Stimulated activated CD8-positive, alpha-beta memory T cell treated with anti-CD3 and anti-CD28 coated beads, Interleukin-7, amount 100 ng/mL, for 1 hour (primary cell): ENCODE data around the gene NELL1.
"Not testable (repeated sequence)": the region's sequence is repeated elsewhere in the genome, so short reads cannot be mapped to it uniquely, and the experiment has no call there.

Experiments
- DNase-seq, 2 donors: peaks; one replicate each; pipeline ENCODE4 v3.0.0-alpha.2; 2020; ENCODE audit warnings: low read depth in 2 of 2

Gene NELL1

GRCh38 chr11:21105196-21105917 is 436.0 kb downstream of the NELL1 start:
- DNase-seq = no peak

GRCh38 chr11:21109341-21109740 is 440.0 kb downstream of the NELL1 start:
- DNase-seq = no peak

GRCh38 chr11:21110415-21110814 is 441.0 kb downstream of the NELL1 start:
- no peak for DNase-seq

- no peak for DNase-seq
These were observed 444.5 kb downstream of the NELL1 start for GRCh38 chr11:21113876-21114275.

- DNase-seq = no peak
These were observed 446.6 kb downstream of the NELL1 start for GRCh38 chr11:21116009-21116408.

GRCh38 chr11:21119411-21119810 is 450.0 kb downstream of the NELL1 start:
- no peak for DNase-seq

GRCh38 chr11:21121991-21122390 is 452.6 kb downstream of the NELL1 start:
- DNase-seq = no peak

- DNase-seq = no peak
These were observed 453.1 kb downstream of the NELL1 start for GRCh38 chr11:21122523-21122922.

- DNase-seq = no peak
These were observed 462.8 kb downstream of the NELL1 start for GRCh38 chr11:21132146-21132720.

GRCh38 chr11:21133244-21133643 is 463.9 kb downstream of the NELL1 start:
- no peak for DNase-seq

GRCh38 chr11:21133722-21134121 is 464.3 kb downstream of the NELL1 start:
- DNase-seq = no peak

- DNase-seq = no peak
These were observed 468.4 kb downstream of the NELL1 start for GRCh38 chr11:21137803-21138202.

- not testable (repeated sequence) for DNase-seq
These were observed 472.2 kb downstream of the NELL1 start for GRCh38 chr11:21141557-21141956.

- DNase-seq = no peak
These were observed 472.6 kb downstream of the NELL1 start for GRCh38 chr11:21142007-21142406.

- DNase-seq = no peak
These were observed 475.1 kb downstream of the NELL1 start for GRCh38 chr11:21144531-21144930.

GRCh38 chr11:21148376-21148775 is 479.0 kb downstream of the NELL1 start:
- DNase-seq = no peak

GRCh38 chr11:21160140-21160539 is 490.8 kb downstream of the NELL1 start:
- no peak for DNase-seq

GRCh38 chr11:21169639-21170038 is 500.3 kb downstream of the NELL1 start:
- no peak for DNase-seq

GRCh38 chr11:21173476-21173875 is 504.1 kb downstream of the NELL1 start:
- DNase-seq = no peak

- no peak for DNase-seq
These were observed 505.4 kb downstream of the NELL1 start for GRCh38 chr11:21174781-21175180.

GRCh38 chr11:21177379-21177778 is 508.0 kb downstream of the NELL1 start:
- no peak for DNase-seq

GRCh38 chr11:21179770-21180169 is 510.4 kb downstream of the NELL1 start:
- no peak for DNase-seq

- no peak for DNase-seq
These were observed 510.8 kb downstream of the NELL1 start for GRCh38 chr11:21180182-21180581.

GRCh38 chr11:21185959-21186358 is 516.6 kb downstream of the NELL1 start:
- no peak for DNase-seq
